Measurements from ENCODE around the gene ERFE. TPM values are rescaled to one million over a fixed set of nuclear protein-coding genes. Genes with fewer than 3 reads are reported as not detected.

ERFE gene
- total RNA-seq, 1 donor from 2014 or later = 0.41 TPM

DNA sequence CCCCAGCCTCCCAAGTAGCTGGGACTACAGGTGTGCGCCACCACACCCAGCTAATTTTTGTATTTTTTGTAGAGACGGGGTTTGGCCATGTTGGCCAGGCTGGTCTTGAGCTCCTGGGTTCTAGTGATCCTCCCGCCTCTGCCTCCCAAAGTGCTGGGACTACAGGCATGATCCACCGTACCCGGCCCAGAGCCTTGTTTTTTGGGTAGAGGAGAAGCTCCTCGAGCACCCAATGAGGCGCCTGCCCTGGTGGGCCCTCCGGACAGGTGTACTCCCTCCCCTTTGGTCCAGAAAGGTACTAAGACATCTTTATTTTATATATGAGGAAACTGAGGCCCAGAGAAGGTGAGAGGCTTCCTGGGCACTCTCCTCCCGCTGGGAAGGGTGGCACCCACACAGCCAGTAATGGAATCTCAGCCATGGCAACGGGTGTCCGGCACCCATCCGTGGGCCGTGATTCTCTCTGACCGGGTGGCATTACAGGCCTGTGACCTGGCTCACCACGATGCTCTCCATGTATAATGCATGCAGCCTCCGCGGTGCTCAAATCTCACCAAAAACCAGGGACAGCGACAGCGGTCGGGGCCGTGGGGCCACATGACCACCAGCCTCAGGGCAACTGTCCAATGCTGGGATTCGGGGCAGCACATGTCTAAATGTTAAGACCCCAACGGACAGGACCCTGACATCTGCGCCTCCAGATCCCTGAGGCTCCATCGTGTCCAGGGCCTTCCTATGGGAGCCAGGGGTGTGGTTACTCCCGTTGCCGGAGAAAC, 37.1 kb upstream of the ERFE start:
- H3K36me3 Mint-ChIP-seq (ENCODE audit: low read depth, unreplicated experiment) = no peaks in the 10 kb centered on the region
- TF ChIP-seq, protein P1, sequence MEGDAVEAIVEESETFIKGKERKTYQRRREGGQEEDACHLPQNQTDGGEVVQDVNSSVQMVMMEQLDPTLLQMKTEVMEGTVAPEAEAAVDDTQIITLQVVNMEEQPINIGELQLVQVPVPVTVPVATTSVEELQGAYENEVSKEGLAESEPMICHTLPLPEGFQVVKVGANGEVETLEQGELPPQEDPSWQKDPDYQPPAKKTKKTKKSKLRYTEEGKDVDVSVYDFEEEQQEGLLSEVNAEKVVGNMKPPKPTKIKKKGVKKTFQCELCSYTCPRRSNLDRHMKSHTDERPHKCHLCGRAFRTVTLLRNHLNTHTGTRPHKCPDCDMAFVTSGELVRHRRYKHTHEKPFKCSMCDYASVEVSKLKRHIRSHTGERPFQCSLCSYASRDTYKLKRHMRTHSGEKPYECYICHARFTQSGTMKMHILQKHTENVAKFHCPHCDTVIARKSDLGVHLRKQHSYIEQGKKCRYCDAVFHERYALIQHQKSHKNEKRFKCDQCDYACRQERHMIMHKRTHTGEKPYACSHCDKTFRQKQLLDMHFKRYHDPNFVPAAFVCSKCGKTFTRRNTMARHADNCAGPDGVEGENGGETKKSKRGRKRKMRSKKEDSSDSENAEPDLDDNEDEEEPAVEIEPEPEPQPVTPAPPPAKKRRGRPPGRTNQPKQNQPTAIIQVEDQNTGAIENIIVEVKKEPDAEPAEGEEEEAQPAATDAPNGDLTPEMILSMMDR (IDR thresholded peaks at IDR 0.05; ENCODE audit: unreplicated experiment) = no peak
- DNase-seq (ENCODE audit: low spot score) = no peak
- no peak overlapping the region for H3K4me3 Mint-ChIP-seq (ENCODE audit: unreplicated experiment)
- no peaks in the 10 kb centered on the region for H3K9me3 Mint-ChIP-seq (ENCODE audit: unreplicated experiment)
- H3K4me1 Mint-ChIP-seq (ENCODE audit: unreplicated experiment) = no peaks in the 10 kb centered on the region
- H3K27ac Mint-ChIP-seq (ENCODE audit: unreplicated experiment) = no peak overlapping the region
- H3K27me3 Mint-ChIP-seq (ENCODE audit: unreplicated experiment) = peaks cover 9% of the 10 kb centered on the region

DNA sequence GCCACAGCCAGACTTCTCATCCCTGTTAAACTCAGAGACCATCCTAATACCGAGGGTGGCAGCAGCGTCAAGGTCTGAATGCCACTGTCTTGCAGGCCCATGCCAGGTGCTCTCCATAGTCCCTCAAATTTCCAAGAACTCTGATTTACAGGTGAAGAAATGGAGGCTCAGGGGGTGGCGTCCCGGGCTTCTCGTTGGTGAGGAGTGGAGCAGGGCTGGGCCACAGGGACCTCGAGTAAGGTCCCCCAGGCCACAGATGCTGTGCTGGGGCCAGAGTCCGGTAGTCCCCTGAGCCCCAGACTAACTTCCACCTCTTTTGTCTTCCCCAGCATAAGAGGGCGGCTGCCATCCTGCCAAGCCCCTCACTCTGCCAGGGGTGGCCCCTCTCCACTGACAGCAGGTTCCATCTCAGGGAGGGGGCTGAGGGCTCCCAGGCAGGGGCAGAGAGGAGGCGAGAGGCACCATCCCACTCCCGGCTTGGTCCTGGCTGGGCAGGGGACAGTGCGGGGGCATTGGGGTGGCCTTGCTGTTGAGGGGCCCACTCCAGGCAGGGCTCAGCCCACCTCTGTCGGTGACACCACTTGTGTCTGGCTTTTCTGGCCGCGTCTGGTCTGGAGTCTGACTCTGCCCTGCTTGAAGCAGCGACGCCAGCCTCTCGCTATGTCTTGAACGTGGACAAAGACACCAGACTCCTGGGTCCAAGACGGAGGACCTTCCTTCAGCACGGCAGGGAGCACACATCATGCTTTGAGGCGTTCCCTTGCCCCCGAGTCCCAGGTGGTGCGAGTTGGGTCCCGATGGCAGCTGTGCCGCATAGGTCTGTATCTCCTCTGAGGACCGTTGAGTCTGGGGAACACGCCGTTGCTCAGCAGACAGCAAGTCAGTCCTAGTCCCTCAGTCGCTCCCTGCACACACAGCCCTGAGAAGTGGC, 36.2 kb upstream of the ERFE start:
- Mint-ChIP-seq H3K27me3 (ENCODE audit: unreplicated experiment) (peaks cover 8% of the 10 kb centered on the region), H3K4me3 (ENCODE audit: unreplicated experiment) (no peak overlapping the region), H3K9me3 (ENCODE audit: unreplicated experiment) (no peaks in the 10 kb centered on the region), H3K4me1 (ENCODE audit: unreplicated experiment) (no peaks in the 10 kb centered on the region), H3K27ac (ENCODE audit: unreplicated experiment) (no peak overlapping the region), H3K36me3 (ENCODE audit: low read depth, unreplicated experiment) (no peaks in the 10 kb centered on the region)
- no peak for DNase-seq (ENCODE audit: low spot score)
- TF ChIP-seq, protein P1 (IDR thresholded peaks at IDR 0.05; ENCODE audit: unreplicated experiment) = no peak

DNA sequence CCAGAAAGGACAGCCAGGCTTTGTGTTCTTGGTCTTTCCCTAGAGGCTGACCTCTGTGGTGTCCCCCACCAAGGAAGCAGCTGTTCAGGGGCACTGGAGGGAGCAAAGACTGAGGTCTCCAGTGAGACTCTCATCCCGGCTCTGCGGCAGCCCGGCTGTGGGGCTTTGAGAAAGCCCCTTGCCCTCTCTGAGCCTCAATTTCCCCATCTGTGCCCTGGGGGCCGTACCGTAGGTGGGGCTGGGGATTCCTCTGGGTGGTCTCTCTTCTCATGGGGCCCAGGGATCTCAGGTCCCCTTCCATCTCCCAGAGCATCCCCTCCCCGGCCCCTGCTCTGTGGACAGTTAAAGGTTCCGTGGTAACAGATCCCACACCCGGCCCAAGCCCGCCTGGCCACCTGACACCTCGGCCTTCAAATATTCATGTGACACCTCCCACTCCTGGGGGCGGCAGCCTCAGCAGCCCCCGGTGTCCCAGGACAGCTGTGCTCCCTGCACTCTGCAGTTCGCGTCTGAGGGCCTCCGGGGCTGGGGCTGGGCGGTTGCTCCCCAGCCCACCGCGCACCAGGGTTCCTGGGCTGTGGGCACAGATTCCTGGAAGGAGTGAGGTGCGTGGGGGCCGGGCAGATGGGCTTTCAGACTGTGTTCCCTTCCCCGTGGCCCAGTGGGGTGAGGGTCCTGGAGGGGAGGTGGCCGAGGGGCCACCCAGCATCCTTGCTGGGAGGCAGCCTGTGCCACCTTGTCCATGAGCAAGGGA, 35.4 kb upstream of the ERFE start:
- peaks cover 8% of the 10 kb centered on the region for H3K27me3 Mint-ChIP-seq (ENCODE audit: unreplicated experiment)
- H3K9me3 Mint-ChIP-seq (ENCODE audit: unreplicated experiment) = no peaks in the 10 kb centered on the region
- no peak for DNase-seq (ENCODE audit: low spot score)
- H3K27ac Mint-ChIP-seq (ENCODE audit: unreplicated experiment) = no peak overlapping the region
- no peak overlapping the region for H3K4me3 Mint-ChIP-seq (ENCODE audit: unreplicated experiment)
- H3K36me3 Mint-ChIP-seq (ENCODE audit: low read depth, unreplicated experiment) = no peaks in the 10 kb centered on the region
- H3K4me1 Mint-ChIP-seq (ENCODE audit: unreplicated experiment) = no peaks in the 10 kb centered on the region
- TF ChIP-seq, protein P1 (IDR thresholded peaks at IDR 0.05; ENCODE audit: unreplicated experiment) = no peak

DNA sequence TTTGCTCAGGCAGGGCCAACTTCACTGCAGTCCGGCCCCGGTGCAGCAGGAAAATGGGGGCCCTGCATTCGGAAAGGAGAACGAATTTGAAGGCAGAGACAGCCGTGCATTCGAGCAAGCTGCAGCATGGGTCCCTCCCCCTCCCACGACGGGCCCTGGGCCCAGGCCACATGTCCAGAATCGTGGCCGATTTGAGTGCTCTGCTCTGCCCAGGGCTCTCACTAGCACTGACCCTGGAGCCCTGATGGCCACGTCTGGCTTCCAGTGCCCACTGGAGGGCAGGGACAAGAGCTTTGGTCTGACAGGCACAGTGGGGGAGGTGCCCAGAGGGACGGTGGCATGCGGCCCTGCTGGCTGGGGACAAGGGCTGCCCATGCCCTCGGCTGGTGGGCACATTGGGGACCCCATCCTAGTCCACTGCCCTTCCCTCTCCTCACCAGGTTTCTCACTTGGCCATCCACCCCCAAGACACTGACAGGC, 34.7 kb upstream of the ERFE start:
- Mint-ChIP-seq H3K4me3 (ENCODE audit: unreplicated experiment) (peak overlapping the region; percentile 15), H3K4me1 (ENCODE audit: unreplicated experiment) (no peaks in the 10 kb centered on the region), H3K27me3 (ENCODE audit: unreplicated experiment) (peaks cover 8% of the 10 kb centered on the region), H3K36me3 (ENCODE audit: low read depth, unreplicated experiment) (no peaks in the 10 kb centered on the region), H3K27ac (ENCODE audit: unreplicated experiment) (no peak overlapping the region), H3K9me3 (ENCODE audit: unreplicated experiment) (no peaks in the 10 kb centered on the region)
- TF ChIP-seq, protein P1 (IDR thresholded peaks at IDR 0.05; ENCODE audit: unreplicated experiment) = no peak
- no peak for DNase-seq (ENCODE audit: low spot score)
